HEK293 (cell line): ENCODE data around the gene PURB.

Experiments used
- CTCF ChIA-PET: fragments of 350-600 bp; formaldehyde crosslinking; extraction: SDS; loops from one replicate; lab custom pipeline; 2021; ENCODE audit warnings: antibody characterized with exemption; lab: Yijun Ruan, JAX
- POLR2A ChIA-PET: fragments of 300-600 bp; formaldehyde crosslinking; extraction: SDS; loops from one replicate; lab custom pipeline; 2020; ENCODE audit warnings: antibody characterized with exemption, inconsistent platforms; lab: Yijun Ruan, JAX
- H3K27ac ChIP-seq: fragments of 200-500 bp; sonication (Bioruptor generic); 2 replicates; pipeline ENCODE4 v1.5.1; 2014; ENCODE audit warnings: low read depth, low read length, control low read depth, inconsistent platforms; ENCODE audit errors: extremely low read depth
- H3K36me3 ChIP-seq, 2 experiments: fragments of 200-500 bp in 1 of 2; sonication (Bioruptor generic) in 1 of 2; 1 replicate in 1 of 2; 2 replicates in 1 of 2; pipeline ENCODE4 v1.5.1; 2014 to 2017; ENCODE audit warnings: inconsistent platforms in 2 of 2, low read length in 2 of 2; ENCODE audit not compliant: control insufficient read depth in 2 of 2, insufficient read depth in 1 of 2
- H3K4me1 ChIP-seq: fragments of 200-500 bp; sonication (Bioruptor generic); 2 replicates; pipeline ENCODE4 v1.5.1; 2014; ENCODE audit warnings: mild to moderate bottlenecking, low read length, inconsistent platforms; ENCODE audit not compliant: control insufficient read depth, insufficient read depth
- H3K4me3 ChIP-seq: 2 replicates; pipeline ENCODE4 v1.5.1; 2011; ENCODE audit warnings: low read depth, mild to moderate bottlenecking, control low read depth, low read length, moderate library complexity
- H3K9me3 ChIP-seq: fragments of 200-500 bp; sonication (Bioruptor generic); 2 replicates; pipeline ENCODE4 v1.5.1; 2014; ENCODE audit warnings: low read depth, low read length, inconsistent platforms; ENCODE audit not compliant: control insufficient read depth, insufficient read depth
- HOXD13 ChIP-seq: sonication (generic); formaldehyde crosslinking; IDR thresholded peaks from 2 replicates; pipeline ENCODE4 v1.8.0; 2022; ENCODE audit warnings: missing genetic modification reagents, borderline replicate concordance
- OSR2 ChIP-seq: fragments of 450-650 bp; formaldehyde crosslinking; IDR thresholded peaks from 2 replicates; pipeline ENCODE4 v1.5.1; 2016; ENCODE audit warnings: missing biosample characterization, missing genetic modification characterization
- PRDM10 ChIP-seq: fragments of 450-650 bp; formaldehyde crosslinking; IDR thresholded peaks from 2 replicates; pipeline ENCODE4 v1.5.1; 2016; ENCODE audit warnings: missing biosample characterization, missing genetic modification characterization
- YY1 ChIP-seq: fragments of 450-650 bp; formaldehyde crosslinking; IDR thresholded peaks from 2 replicates; pipeline ENCODE4 v1.5.1; 2018; ENCODE audit warnings: missing biosample characterization, missing genetic modification characterization
- ZBTB1 ChIP-seq: fragments of 450-650 bp; formaldehyde crosslinking; IDR thresholded peaks from 2 replicates; pipeline ENCODE4 v1.5.1; 2016; ENCODE audit warnings: missing biosample characterization, missing genetic modification characterization
- ZBTB17 ChIP-seq: fragments of 450-650 bp; formaldehyde crosslinking; IDR thresholded peaks from 2 replicates; pipeline ENCODE4 v1.5.1; 2016; ENCODE audit warnings: missing biosample characterization, missing genetic modification characterization
- ZFP3 ChIP-seq: fragments of 450-650 bp; formaldehyde crosslinking; IDR thresholded peaks from 2 replicates; pipeline ENCODE4 v1.5.1; 2016; ENCODE audit warnings: low read depth, missing biosample characterization, missing genetic modification characterization
- ZFP41 ChIP-seq: fragments of 450-650 bp; formaldehyde crosslinking; IDR thresholded peaks from 2 replicates; pipeline ENCODE4 v1.5.1; 2016; ENCODE audit warnings: missing biosample characterization, missing genetic modification characterization, borderline replicate concordance
- ZNF121 ChIP-seq: fragments of 450-650 bp; formaldehyde crosslinking; IDR thresholded peaks from 2 replicates; pipeline ENCODE4 v1.5.1; 2016; ENCODE audit warnings: missing biosample characterization, missing genetic modification characterization
- ZNF138 ChIP-seq: fragments of 450-650 bp; formaldehyde crosslinking; IDR thresholded peaks from 2 replicates; pipeline ENCODE4 v1.5.1; 2016; ENCODE audit warnings: missing biosample characterization, missing genetic modification characterization, borderline replicate concordance
- ZNF169 ChIP-seq: fragments of 450-650 bp; formaldehyde crosslinking; IDR thresholded peaks from 2 replicates; pipeline ENCODE4 v1.5.1; 2016; ENCODE audit warnings: missing biosample characterization, missing genetic modification characterization
- ZNF184 ChIP-seq: fragments of 450-650 bp; IDR thresholded peaks from 2 replicates; pipeline ENCODE4 v1.5.1; 2018; ENCODE audit warnings: missing biosample characterization, mild to moderate bottlenecking, missing genetic modification characterization
- ZNF394 ChIP-seq: fragments of 450-650 bp; formaldehyde crosslinking; IDR thresholded peaks from 2 replicates; pipeline ENCODE4 v1.5.1; 2016; ENCODE audit warnings: missing biosample characterization, missing genetic modification characterization, mild to moderate bottlenecking, moderate library complexity, borderline replicate concordance
- ZNF623 ChIP-seq: fragments of 450-650 bp; formaldehyde crosslinking; IDR thresholded peaks from 2 replicates; pipeline ENCODE4 v1.5.1; 2016; ENCODE audit warnings: missing biosample characterization, missing genetic modification characterization
- ZNF626 ChIP-seq: fragments of 450-650 bp; sonication (Bioruptor Pico); formaldehyde crosslinking; IDR thresholded peaks from 2 replicates; pipeline ENCODE4 v1.5.1; 2018; ENCODE audit warnings: missing biosample characterization, missing genetic modification characterization, inconsistent platforms
- ZNF664 ChIP-seq: fragments of 450-650 bp; formaldehyde crosslinking; IDR thresholded peaks from 2 replicates; pipeline ENCODE4 v1.5.1; 2016; ENCODE audit warnings: missing biosample characterization, missing genetic modification characterization
- ZNF677 ChIP-seq: fragments of 450-650 bp; IDR thresholded peaks from 2 replicates; pipeline ENCODE4 v1.5.0; 2018; ENCODE audit warnings: missing biosample characterization, mild to moderate bottlenecking, missing genetic modification characterization, moderate library complexity
- ZNF785 ChIP-seq: fragments of 450-650 bp; formaldehyde crosslinking; IDR thresholded peaks from 2 replicates; pipeline ENCODE4 v1.5.1; 2016; ENCODE audit warnings: missing biosample characterization, missing genetic modification characterization

PURB gene

GRCh38 chr7:44852590-44852989 is 32.7 kb downstream of the PURB start:
- TF ChIP-seq ZNF138 (tag by site-specific recombination) (no peak), ZNF169 (tag by site-specific recombination) (no peak), ZBTB17 (tag by site-specific recombination) (0 out of 2 replicates have a peak, but pooled peaks have one; percentile 11)
- TF ChIP-seq, all 188 proteins: peak for 1
- Histone ChIP-seq H3K4me1 (peaks cover 5% of the 10 kb centered on the region; the same call in 1 of the 2 replicates), H3K27ac (no peak overlapping the region), H3K9me3 (no peaks in the 10 kb centered on the region), H3K4me3 (no peak overlapping the region), H3K36me3 (no peaks in the 10 kb centered on the region)
- POLR2A ChIA-PET = interaction anchor here (0.5 to 1.2 kb wide), 3 partner anchors 13 to 147 kb away, joined by 3 read pairs; no protein-coding TSS in a partner anchor
- CTCF ChIA-PET = interaction anchor here (0.8 to 2.7 kb wide), 3 partner anchors 13 to 283 kb away, joined by 3 to 7 read pairs (median 3); no protein-coding TSS in a partner anchor

- POLR2A ChIA-PET = interaction anchor here (0.5 to 3.5 kb wide), 7 partner anchors 15 to 276 kb away, joined by 3 to 33 read pairs (median 4); partner anchors contain the start of genes DDX56 and PURB
- no peak overlapping the region for H3K27ac ChIP-seq
- TF ChIP-seq ZNF394 (tag by site-specific recombination) (no peak), ZNF677 (no peak), PRDM10 (tag by site-specific recombination) (no peak), ZFP41 (tag by site-specific recombination) (no peak), ZNF623 (tag by site-specific recombination) (no peak), ZBTB1 (no peak), OSR2 (no peak), ZNF785 (no peak), HOXD13 (CRISPR knock-in tag) (no peak), ZNF121 (tag by site-specific recombination) (no peak), ZFP3 (tag by site-specific recombination) (no peak), ZNF184 (tag by site-specific recombination) (no peak), ZBTB17 (tag by site-specific recombination) (no peak), ZNF626 (no peak), ZNF664 (tag by site-specific recombination) (no peak), YY1 (tag by site-specific recombination) (no peak)
- H3K4me3 ChIP-seq = no peak overlapping the region
- H3K9me3 ChIP-seq = no peaks in the 10 kb centered on the region
- peaks cover 10% of the 10 kb centered on the region for H3K4me1 ChIP-seq
- CTCF ChIA-PET = interaction anchor here (0.5 to 3.1 kb wide), 6 partner anchors 54 to 286 kb away, joined by 3 to 9 read pairs (median 4); no protein-coding TSS in a partner anchor
- H3K36me3 ChIP-seq = no peaks in the 10 kb centered on the region
Observed at GRCh38 chr7:44849885-44850544, 35.3 kb downstream of the PURB start.
